ENCODE results near the gene WASF3. TPM values are rescaled to one million over a fixed set of nuclear protein-coding genes. Genes with fewer than 3 reads are reported as not detected.

WASF3 gene
- total and polyA plus RNA-seq, 12 donors, result 12.6 to 63.3 (median 37.6) TPM

DNA sequence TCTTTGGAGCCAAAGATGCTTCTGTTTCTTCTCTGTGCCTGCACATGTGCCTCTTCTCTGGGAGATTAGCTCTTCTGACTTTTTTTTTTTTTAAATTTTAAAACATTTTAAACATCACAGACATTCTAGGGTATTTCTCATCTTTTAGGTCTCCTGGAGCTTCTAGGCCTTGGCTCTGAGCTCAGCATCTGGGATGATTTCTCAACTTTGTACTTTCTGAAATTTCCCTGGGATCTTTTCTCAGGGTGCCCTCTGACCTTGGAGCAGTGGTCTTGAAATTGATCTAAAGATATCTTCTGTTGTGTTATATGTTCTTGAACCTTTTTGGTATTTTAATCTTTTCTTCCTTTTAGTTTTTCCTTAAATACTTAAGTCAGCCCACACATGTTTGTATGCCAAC is 6.2 kb downstream of the WASF3 start:
- DNase-seq, result no peak
- intact Hi-C loops (cut with DNase I), result no loop called here
- Histone ChIP-seq H3K27ac (no peak overlapping the region), H3K27me3 (no peaks in the 10 kb centered on the region), H3K4me3 (no peak overlapping the region), H3K9me3 (replicated peaks in 1 of 3) (no peaks in the 10 kb centered on the region), H3K4me1 (replicated peaks in 1 of 2) (peaks cover 13 to 15% of the 10 kb centered on the region in 2 donors), H3K36me3 (replicated peaks in 1 of 2) (no peaks in the 10 kb centered on the region)
- TF ChIP-seq, protein P1, sequence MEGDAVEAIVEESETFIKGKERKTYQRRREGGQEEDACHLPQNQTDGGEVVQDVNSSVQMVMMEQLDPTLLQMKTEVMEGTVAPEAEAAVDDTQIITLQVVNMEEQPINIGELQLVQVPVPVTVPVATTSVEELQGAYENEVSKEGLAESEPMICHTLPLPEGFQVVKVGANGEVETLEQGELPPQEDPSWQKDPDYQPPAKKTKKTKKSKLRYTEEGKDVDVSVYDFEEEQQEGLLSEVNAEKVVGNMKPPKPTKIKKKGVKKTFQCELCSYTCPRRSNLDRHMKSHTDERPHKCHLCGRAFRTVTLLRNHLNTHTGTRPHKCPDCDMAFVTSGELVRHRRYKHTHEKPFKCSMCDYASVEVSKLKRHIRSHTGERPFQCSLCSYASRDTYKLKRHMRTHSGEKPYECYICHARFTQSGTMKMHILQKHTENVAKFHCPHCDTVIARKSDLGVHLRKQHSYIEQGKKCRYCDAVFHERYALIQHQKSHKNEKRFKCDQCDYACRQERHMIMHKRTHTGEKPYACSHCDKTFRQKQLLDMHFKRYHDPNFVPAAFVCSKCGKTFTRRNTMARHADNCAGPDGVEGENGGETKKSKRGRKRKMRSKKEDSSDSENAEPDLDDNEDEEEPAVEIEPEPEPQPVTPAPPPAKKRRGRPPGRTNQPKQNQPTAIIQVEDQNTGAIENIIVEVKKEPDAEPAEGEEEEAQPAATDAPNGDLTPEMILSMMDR (IDR thresholded peaks at IDR 0.05), result no peak
- no peak for TF ChIP-seq POLR2A (IDR thresholded peaks at IDR 0.05)

DNA sequence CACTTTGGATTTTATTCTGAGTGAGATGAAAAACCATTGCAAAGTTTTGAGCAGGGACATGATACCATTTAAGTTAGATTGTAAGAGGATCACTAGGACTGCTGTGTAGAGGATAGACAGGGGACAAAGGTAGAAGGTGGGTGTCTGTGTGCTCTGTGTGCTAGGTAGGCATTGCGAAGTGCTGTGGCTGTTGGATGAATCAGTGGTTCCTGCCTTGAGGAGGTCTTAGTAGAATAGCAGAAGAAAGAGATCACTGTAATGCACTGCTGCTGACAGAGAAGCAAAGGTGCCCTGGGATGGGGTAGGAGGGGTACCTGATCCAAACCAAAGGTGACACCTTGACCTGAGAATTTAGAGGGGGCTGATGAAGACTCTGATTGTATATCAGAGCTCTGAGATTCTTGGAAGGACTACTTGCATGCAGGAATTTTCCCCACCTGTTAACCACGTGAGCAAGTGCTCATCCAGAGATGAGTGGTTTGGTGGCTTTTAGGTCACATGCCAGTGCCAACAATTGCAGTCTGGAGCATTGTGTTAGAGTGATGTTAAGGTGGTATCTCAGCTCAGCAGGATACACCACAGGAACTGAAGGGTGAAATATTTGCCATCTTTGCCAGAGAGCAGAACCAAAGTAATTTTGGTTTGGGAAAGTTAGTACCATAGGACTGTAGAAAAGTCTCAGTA is 10.8 kb downstream of the WASF3 start:
- intact Hi-C loops (cut with DNase I), result no loop called here
- no peak overlapping the region for H3K4me3 ChIP-seq
- no peak for DNase-seq
- no peak for TF ChIP-seq POLR2A (IDR thresholded peaks at IDR 0.05)
- TF ChIP-seq, protein P1 (IDR thresholded peaks at IDR 0.05), result no peak
- no peaks in the 10 kb centered on the region for H3K27me3 ChIP-seq
- H3K27ac ChIP-seq, result no peak overlapping the region
- H3K36me3 ChIP-seq (replicated peaks in 1 of 2), result no peaks in the 10 kb centered on the region
- WGBS, 4 donors, result 79 to 95% (median 86%) methylated on average over 1 to 2 of the region's 2 CpGs
- H3K4me1 ChIP-seq (replicated peaks in 1 of 2), result no peaks in the 10 kb centered on the region
- H3K9me3 ChIP-seq (replicated peaks in 1 of 3), result no peaks in the 10 kb centered on the region

DNA sequence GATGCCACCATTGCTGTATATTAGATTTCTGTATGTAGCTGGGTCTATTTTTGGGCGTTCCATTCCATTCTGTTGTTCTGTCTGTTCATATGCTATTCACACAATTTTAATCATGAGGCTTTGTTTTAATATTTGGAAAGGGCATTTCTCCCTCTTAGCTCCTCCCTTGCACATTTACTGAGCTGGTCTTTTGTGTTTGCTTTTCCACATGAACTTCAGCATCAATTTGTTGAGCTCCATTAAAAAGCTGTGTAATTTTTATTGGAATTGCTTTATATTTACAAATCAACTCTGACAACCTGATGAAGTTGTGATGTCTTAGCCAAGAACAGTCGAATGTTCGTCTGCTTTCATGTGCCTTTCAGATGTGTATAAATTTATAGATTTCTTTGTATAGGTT is 14.0 kb downstream of the WASF3 start:
- H3K27me3 ChIP-seq, result no peaks in the 10 kb centered on the region
- 74 to 80% (median 77%) methylated on average over 3 of the region's 3 CpGs for WGBS, 4 donors
- DNase-seq, result no peak
- no peak overlapping the region for H3K4me3 ChIP-seq
- no peaks in the 10 kb centered on the region for H3K9me3 ChIP-seq (replicated peaks in 1 of 3)
- peaks cover 0 to 6% of the 10 kb centered on the region in 2 donors for H3K4me1 ChIP-seq (replicated peaks in 1 of 2)
- H3K36me3 ChIP-seq (replicated peaks in 1 of 2), result no peaks in the 10 kb centered on the region
- no peak overlapping the region for H3K27ac ChIP-seq
- intact Hi-C loops (cut with DNase I), result no loop called here
- TF ChIP-seq, protein P1 (IDR thresholded peaks at IDR 0.05), result no peak
- no peak for TF ChIP-seq POLR2A (IDR thresholded peaks at IDR 0.05)

DNA sequence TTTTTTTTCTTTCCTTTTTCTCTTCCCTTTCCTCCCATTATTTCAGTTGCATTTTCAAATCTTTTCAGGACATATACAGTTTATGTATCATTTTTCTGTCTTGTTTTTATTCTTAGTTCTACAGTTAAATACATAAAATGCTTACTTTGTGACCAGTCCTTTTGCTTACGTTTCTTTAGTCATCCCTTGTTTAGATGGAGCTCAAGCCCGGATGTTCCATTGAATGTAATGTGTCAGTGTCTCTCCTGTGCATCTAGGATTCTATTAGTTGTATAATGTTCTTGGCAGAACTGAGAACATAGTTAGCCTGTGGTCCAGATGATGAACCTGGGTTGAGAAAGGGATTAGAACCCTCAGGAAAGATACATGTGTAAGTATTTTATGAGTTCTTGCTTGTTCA is 17.8 kb downstream of the WASF3 start:
- H3K27me3 ChIP-seq, result no peaks in the 10 kb centered on the region
- H3K4me3 ChIP-seq, result no peak overlapping the region
- H3K36me3 ChIP-seq (replicated peaks in 1 of 2), result no peaks in the 10 kb centered on the region
- H3K27ac ChIP-seq, result no peak overlapping the region
- H3K9me3 ChIP-seq (replicated peaks in 1 of 3), result no peaks in the 10 kb centered on the region
- no peak for DNase-seq
- intact Hi-C loops (cut with DNase I), result no loop called here
- TF ChIP-seq, protein P1 (IDR thresholded peaks at IDR 0.05), result no peak
- TF ChIP-seq POLR2A (IDR thresholded peaks at IDR 0.05), result no peak
- H3K4me1 ChIP-seq (replicated peaks in 1 of 2), result peaks cover 0 to 6% of the 10 kb centered on the region in 2 donors
- 88 to 94% (median 93%) methylated on average over 2 of the region's 2 CpGs for WGBS, 4 donors
